IPS DF 4.7 (cell line): ENCODE measurements around the gene SMIM9.
"Not testable (repeated sequence)": the region's sequence is repeated elsewhere in the genome, so short reads cannot be mapped to it uniquely, and the experiment has no call there.

ENCODE experiments used
- DNase-seq: peaks from one replicate; pipeline ENCODE4 v3.0.0-alpha.2; 2013; ENCODE audit warnings: low spot score; ENCODE audit errors: extremely low read depth

The SMIM9 gene

GRCh38 chrX:154834562-154834961 is at the start of gene SMIM9:
Gene SMIM9, minus strand, starts transcription at chrX:154834662. Its CDS starts 3,806 bp downstream, at chrX:154830856.
- DNase-seq: no peak

- DNase-seq: not testable (repeated sequence)
These were observed 49.6 kb upstream of the SMIM9 start for GRCh38 chrX:154884069-154884468.

GRCh38 chrX:154873329-154873728 is 38.9 kb upstream of the SMIM9 start:
- DNase-seq: no peak

- not testable (repeated sequence) for DNase-seq
These were observed 34.1 kb upstream of the SMIM9 start for GRCh38 chrX:154868522-154868921.

GRCh38 chrX:154855256-154855655 is 20.8 kb upstream of the SMIM9 start:
- no peak for DNase-seq

- DNase-seq: no peak
These were observed 16.6 kb upstream of the SMIM9 start for GRCh38 chrX:154850957-154851611.

GRCh38 chrX:154840856-154841255 is 6.4 kb upstream of the SMIM9 start:
- no peak for DNase-seq

- no peak for DNase-seq
These were observed 1.7 kb upstream of the SMIM9 start for GRCh38 chrX:154836163-154836562.

- no peak for DNase-seq
These were observed 652 bp downstream of the SMIM9 start for GRCh38 chrX:154833746-154834274.

GRCh38 chrX:154829926-154830442 is 4.5 kb downstream of the SMIM9 start:
- no peak for DNase-seq

GRCh38 chrX:154829134-154829533 is 5.3 kb downstream of the SMIM9 start:
- DNase-seq: no peak

- DNase-seq: no peak
These were observed 6.5 kb downstream of the SMIM9 start for GRCh38 chrX:154828016-154828408.

- no peak for DNase-seq
These were observed 7.1 kb downstream of the SMIM9 start for GRCh38 chrX:154827194-154828015.

- not testable (repeated sequence) for DNase-seq
These were observed 8.9 kb downstream of the SMIM9 start for GRCh38 chrX:154825586-154825985.

GRCh38 chrX:154824638-154825037 is 9.8 kb downstream of the SMIM9 start:
- DNase-seq: no peak

GRCh38 chrX:154822029-154822428 is 12.4 kb downstream of the SMIM9 start:
- no peak for DNase-seq

- no peak for DNase-seq
These were observed 12.9 kb downstream of the SMIM9 start for GRCh38 chrX:154821523-154821922.

- DNase-seq: no peak
These were observed 14.6 kb downstream of the SMIM9 start for GRCh38 chrX:154819771-154820341.

- no peak for DNase-seq
These were observed 15.3 kb downstream of the SMIM9 start for GRCh38 chrX:154818916-154819770.

- DNase-seq: not testable (repeated sequence)
These were observed 17.3 kb downstream of the SMIM9 start for GRCh38 chrX:154817048-154817618.
